Measurements from ENCODE around the gene RANBP17.

The RANBP17 gene

DNA sequence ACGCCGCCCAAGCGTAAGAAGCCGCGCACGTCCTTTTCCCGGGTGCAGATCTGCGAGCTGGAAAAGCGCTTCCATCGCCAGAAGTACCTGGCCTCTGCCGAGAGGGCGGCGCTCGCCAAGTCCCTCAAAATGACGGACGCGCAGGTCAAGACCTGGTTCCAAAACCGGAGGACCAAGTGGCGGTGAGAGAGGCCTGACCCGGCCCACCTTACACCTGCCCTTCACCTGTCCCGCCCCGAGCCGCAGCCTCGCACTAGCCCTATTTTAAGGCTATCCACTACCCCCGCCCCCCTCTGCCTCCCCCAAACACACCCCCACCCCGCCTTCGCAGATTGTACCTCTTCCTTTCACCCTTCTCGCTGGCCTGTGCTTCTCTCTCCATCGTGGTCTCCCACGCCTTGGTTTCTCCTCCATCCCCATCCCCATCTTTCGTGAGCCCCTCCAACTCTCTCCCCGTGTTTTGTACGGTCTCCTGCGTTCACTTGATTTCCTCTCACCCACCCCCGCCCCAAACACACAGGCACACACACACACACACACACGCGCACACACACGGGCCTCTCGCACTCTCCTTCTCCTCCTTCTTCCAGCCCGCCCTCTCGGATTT is 448.5 kb downstream of the RANBP17 start:
- Histone ChIP-seq H3K4me3 (ENCODE audit: low read length) (no peak overlapping the region), H3K9ac (ENCODE audit: low read length) (no peak overlapping the region), H4K20me1 (ENCODE audit: insufficient read depth, low read length) (no peaks in the 10 kb centered on the region), H3K9me3 (ENCODE audit: insufficient read depth, low read length) (no peaks in the 10 kb centered on the region), H2AFZ (ENCODE audit: low read depth, low read length) (no peak overlapping the region), H3K79me2 (ENCODE audit: low read length) (no peaks in the 10 kb centered on the region), H3K36me3 (replicated peaks; ENCODE audit: low read depth, low read length) (no peaks in the 10 kb centered on the region), H3K27ac (ENCODE audit: low read length) (no peak overlapping the region), H3K27me3 (ENCODE audit: low read depth, low read length) (peaks cover 20% of the 10 kb centered on the region), H3K4me2 (ENCODE audit: low read length) (no peak overlapping the region), H3K4me1 (ENCODE audit: low read length) (no peaks in the 10 kb centered on the region)
- TF ChIP-seq EZH2phosphoT487 (IDR thresholded peaks at IDR 0.05; ENCODE audit: low read depth): no peak
- TF ChIP-seq, protein P1, sequence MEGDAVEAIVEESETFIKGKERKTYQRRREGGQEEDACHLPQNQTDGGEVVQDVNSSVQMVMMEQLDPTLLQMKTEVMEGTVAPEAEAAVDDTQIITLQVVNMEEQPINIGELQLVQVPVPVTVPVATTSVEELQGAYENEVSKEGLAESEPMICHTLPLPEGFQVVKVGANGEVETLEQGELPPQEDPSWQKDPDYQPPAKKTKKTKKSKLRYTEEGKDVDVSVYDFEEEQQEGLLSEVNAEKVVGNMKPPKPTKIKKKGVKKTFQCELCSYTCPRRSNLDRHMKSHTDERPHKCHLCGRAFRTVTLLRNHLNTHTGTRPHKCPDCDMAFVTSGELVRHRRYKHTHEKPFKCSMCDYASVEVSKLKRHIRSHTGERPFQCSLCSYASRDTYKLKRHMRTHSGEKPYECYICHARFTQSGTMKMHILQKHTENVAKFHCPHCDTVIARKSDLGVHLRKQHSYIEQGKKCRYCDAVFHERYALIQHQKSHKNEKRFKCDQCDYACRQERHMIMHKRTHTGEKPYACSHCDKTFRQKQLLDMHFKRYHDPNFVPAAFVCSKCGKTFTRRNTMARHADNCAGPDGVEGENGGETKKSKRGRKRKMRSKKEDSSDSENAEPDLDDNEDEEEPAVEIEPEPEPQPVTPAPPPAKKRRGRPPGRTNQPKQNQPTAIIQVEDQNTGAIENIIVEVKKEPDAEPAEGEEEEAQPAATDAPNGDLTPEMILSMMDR (IDR thresholded peaks at IDR 0.05; ENCODE audit: low read depth, low read length): no peak

- H3K27ac ChIP-seq (ENCODE audit: low read length): no peak overlapping the region
- H3K9ac ChIP-seq (ENCODE audit: low read length): no peak overlapping the region
- no peaks in the 10 kb centered on the region for H3K9me3 ChIP-seq (ENCODE audit: insufficient read depth, low read length)
- H2AFZ ChIP-seq (ENCODE audit: low read depth, low read length): no peak overlapping the region
- H4K20me1 ChIP-seq (ENCODE audit: insufficient read depth, low read length): no peaks in the 10 kb centered on the region
- H3K4me3 ChIP-seq (ENCODE audit: low read length): no peak overlapping the region
- no peaks in the 10 kb centered on the region for H3K4me1 ChIP-seq (ENCODE audit: low read length)
- H3K36me3 ChIP-seq (replicated peaks; ENCODE audit: low read depth, low read length): no peaks in the 10 kb centered on the region
- H3K27me3 ChIP-seq (ENCODE audit: low read depth, low read length): peaks cover 14% of the 10 kb centered on the region
- TF ChIP-seq, protein P1 (IDR thresholded peaks at IDR 0.05; ENCODE audit: low read depth, low read length): no peak
- TF ChIP-seq EZH2phosphoT487 (IDR thresholded peaks at IDR 0.05; ENCODE audit: low read depth): no peak
- H3K4me2 ChIP-seq (ENCODE audit: low read length): no peak overlapping the region
- H3K79me2 ChIP-seq (ENCODE audit: low read length): no peaks in the 10 kb centered on the region
Observed at GRCh38 chr5:171310819-171311321, 449.1 kb downstream of the RANBP17 start.

GRCh38 chr5:171311322-171312077 is 449.7 kb downstream of the RANBP17 start:
- H3K79me2 ChIP-seq (ENCODE audit: low read length): no peaks in the 10 kb centered on the region
- no peaks in the 10 kb centered on the region for H4K20me1 ChIP-seq (ENCODE audit: insufficient read depth, low read length)
- no peak overlapping the region for H3K4me3 ChIP-seq (ENCODE audit: low read length)
- no peaks in the 10 kb centered on the region for H3K36me3 ChIP-seq (replicated peaks; ENCODE audit: low read depth, low read length)
- no peak overlapping the region for H3K4me2 ChIP-seq (ENCODE audit: low read length)
- H3K27ac ChIP-seq (ENCODE audit: low read length): no peak overlapping the region
- no peaks in the 10 kb centered on the region for H3K4me1 ChIP-seq (ENCODE audit: low read length)
- no peak for TF ChIP-seq EZH2phosphoT487 (IDR thresholded peaks at IDR 0.05; ENCODE audit: low read depth)
- TF ChIP-seq, protein P1 (IDR thresholded peaks at IDR 0.05; ENCODE audit: low read depth, low read length): no peak
- no peaks in the 10 kb centered on the region for H3K9me3 ChIP-seq (ENCODE audit: insufficient read depth, low read length)
- H3K27me3 ChIP-seq (ENCODE audit: low read depth, low read length): peaks cover 8% of the 10 kb centered on the region
- no peak overlapping the region for H2AFZ ChIP-seq (ENCODE audit: low read depth, low read length)
- no peak overlapping the region for H3K9ac ChIP-seq (ENCODE audit: low read length)

Data from OCI-LY3 (cell line).